ENCODE data around the gene BAIAP3. TPM values are rescaled to one million over a fixed set of nuclear protein-coding genes. Genes with fewer than 3 reads are reported as not detected.

The BAIAP3 gene
- polyA plus RNA-seq, 1 experiment: 0.19 TPM

GRCh38 chr16:1310832-1311200 lies 22.6 kb upstream of the BAIAP3 start:
- Histone ChIP-seq H3K27me3 (ENCODE audit: control insufficient read depth, insufficient read depth, low read length) (no peaks in the 10 kb centered on the region), H3K4me3 (ENCODE audit: low read depth, low read length) (peak overlapping the region; percentile 63), H3K9me3 (ENCODE audit: control insufficient read depth, insufficient read depth, low read length) (no peaks in the 10 kb centered on the region; the same call in 1 of the 2 replicates), H3K27ac (ENCODE audit: low read depth, low read length) (no peak overlapping the region)
- DNase-seq (ENCODE audit: low read depth, low spot score): no peak
- TF ChIP-seq, protein P1, sequence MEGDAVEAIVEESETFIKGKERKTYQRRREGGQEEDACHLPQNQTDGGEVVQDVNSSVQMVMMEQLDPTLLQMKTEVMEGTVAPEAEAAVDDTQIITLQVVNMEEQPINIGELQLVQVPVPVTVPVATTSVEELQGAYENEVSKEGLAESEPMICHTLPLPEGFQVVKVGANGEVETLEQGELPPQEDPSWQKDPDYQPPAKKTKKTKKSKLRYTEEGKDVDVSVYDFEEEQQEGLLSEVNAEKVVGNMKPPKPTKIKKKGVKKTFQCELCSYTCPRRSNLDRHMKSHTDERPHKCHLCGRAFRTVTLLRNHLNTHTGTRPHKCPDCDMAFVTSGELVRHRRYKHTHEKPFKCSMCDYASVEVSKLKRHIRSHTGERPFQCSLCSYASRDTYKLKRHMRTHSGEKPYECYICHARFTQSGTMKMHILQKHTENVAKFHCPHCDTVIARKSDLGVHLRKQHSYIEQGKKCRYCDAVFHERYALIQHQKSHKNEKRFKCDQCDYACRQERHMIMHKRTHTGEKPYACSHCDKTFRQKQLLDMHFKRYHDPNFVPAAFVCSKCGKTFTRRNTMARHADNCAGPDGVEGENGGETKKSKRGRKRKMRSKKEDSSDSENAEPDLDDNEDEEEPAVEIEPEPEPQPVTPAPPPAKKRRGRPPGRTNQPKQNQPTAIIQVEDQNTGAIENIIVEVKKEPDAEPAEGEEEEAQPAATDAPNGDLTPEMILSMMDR (IDR thresholded peaks at IDR 0.05; ENCODE audit: low read depth, low read length): no peak
- ChIA-PET CTCF (no interaction called here), POLR2A (no interaction called here)

- CTCF ChIA-PET: no interaction called here
- Histone ChIP-seq H3K4me3 (ENCODE audit: low read depth, low read length) (peak overlapping the region; percentile 63), H3K27me3 (ENCODE audit: control insufficient read depth, insufficient read depth, low read length) (no peaks in the 10 kb centered on the region), H3K27ac (ENCODE audit: low read depth, low read length) (peak overlapping the region; percentile 21), H3K9me3 (ENCODE audit: control insufficient read depth, insufficient read depth, low read length) (no peaks in the 10 kb centered on the region; the same call in 1 of the 2 replicates)
- no peak for DNase-seq (ENCODE audit: low read depth, low spot score)
- POLR2A ChIA-PET: no interaction called here
- TF ChIP-seq, protein P1 (IDR thresholded peaks at IDR 0.05; ENCODE audit: low read depth, low read length): no peak
These were observed 22.2 kb upstream of the BAIAP3 start for GRCh38 chr16:1311212-1311737.

- ChIA-PET POLR2A (no interaction called here), CTCF (no interaction called here)
- DNase-seq (ENCODE audit: low read depth, low spot score): no peak
- no peaks in the 10 kb centered on the region for H3K27me3 ChIP-seq (ENCODE audit: control insufficient read depth, insufficient read depth, low read length)
- peak overlapping the region; percentile 63 for H3K4me3 ChIP-seq (ENCODE audit: low read depth, low read length)
- TF ChIP-seq, protein P1 (IDR thresholded peaks at IDR 0.05; ENCODE audit: low read depth, low read length): no peak
- H3K9me3 ChIP-seq (ENCODE audit: control insufficient read depth, insufficient read depth, low read length): no peaks in the 10 kb centered on the region; the same call in 1 of the 2 replicates
- H3K27ac ChIP-seq (ENCODE audit: low read depth, low read length): no peak overlapping the region
These were observed 21.5 kb upstream of the BAIAP3 start for GRCh38 chr16:1311738-1312466.

DNA sequence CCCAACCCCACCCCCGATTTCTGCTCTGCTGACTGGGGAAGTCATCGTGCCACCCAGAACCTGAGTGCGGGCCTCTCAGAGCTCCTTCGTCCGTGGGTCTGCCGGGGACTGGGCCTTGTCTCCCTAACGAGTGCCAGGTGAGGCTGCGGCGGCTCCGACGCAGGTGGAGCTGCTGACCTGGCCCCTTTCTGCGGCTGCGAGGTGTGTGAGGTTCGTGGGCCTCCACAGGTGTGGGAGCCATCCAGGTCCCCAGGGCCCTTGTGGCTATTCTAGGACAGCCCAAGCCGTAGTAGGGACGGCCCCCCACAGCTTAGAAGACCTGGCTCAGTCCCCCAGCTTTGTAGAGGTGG lies 21.0 kb upstream of the BAIAP3 start:
- ChIA-PET CTCF (no interaction called here), POLR2A (no interaction called here)
- no peak for DNase-seq (ENCODE audit: low read depth, low spot score)
- Histone ChIP-seq H3K4me3 (ENCODE audit: low read depth, low read length) (no peak overlapping the region), H3K9me3 (ENCODE audit: control insufficient read depth, insufficient read depth, low read length) (no peaks in the 10 kb centered on the region; the same call in 1 of the 2 replicates), H3K27me3 (ENCODE audit: control insufficient read depth, insufficient read depth, low read length) (no peaks in the 10 kb centered on the region), H3K27ac (ENCODE audit: low read depth, low read length) (no peak overlapping the region)
- TF ChIP-seq, protein P1 (IDR thresholded peaks at IDR 0.05; ENCODE audit: low read depth, low read length): no peak

DNA sequence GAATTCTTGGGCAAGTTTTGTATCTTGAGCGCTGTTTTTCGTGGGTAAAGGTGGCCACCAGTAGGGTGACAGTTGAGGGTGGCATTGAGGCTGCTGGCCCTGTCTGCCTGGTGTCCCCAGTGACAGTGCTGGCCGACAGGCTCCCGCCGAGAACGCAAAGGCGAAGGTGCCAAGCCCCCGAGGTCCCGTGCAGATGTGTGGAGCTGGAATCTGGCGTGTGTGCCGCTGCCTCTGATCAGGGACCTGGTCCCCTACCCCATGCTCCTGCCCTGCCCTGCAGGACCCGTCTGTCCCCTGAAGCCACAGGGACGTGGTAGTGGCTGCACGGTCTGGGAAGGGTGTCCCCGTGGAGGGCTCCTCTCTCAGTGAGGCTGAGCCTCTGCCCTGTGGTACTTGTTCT lies 20.5 kb upstream of the BAIAP3 start:
- Histone ChIP-seq H3K27me3 (ENCODE audit: control insufficient read depth, insufficient read depth, low read length) (no peaks in the 10 kb centered on the region), H3K27ac (ENCODE audit: low read depth, low read length) (no peak overlapping the region), H3K9me3 (ENCODE audit: control insufficient read depth, insufficient read depth, low read length) (no peaks in the 10 kb centered on the region; the same call in 1 of the 2 replicates), H3K4me3 (ENCODE audit: low read depth, low read length) (no peak overlapping the region)
- DNase-seq (ENCODE audit: low read depth, low spot score): no peak
- TF ChIP-seq, protein P1 (IDR thresholded peaks at IDR 0.05; ENCODE audit: low read depth, low read length): no peak
- POLR2A ChIA-PET: no interaction called here
- CTCF ChIA-PET: interaction anchor here (0.7 kb wide), 1 partner anchor 66 kb away, joined by 5 read pairs; no protein-coding TSS in a partner anchor
